ENCODE measurements around the gene SLC6A11. TPM values are rescaled to one million over a fixed set of nuclear protein-coding genes. Genes with fewer than 3 reads are reported as not detected.

Gene SLC6A11
- total and polyA plus RNA-seq, 10 donors, result 0.03 to 2.7 (median 0.41) TPM; not detected in 2

- WGBS, 5 donors, result 94 to 98% (median 95%) methylated on average over 7 of the region's 7 CpGs
- no peak for DNase-seq
- no peaks in the 10 kb centered on the region for H3K36me3 ChIP-seq
- H3K4me1 ChIP-seq, result peaks cover 0 to 5% (median 2%) of the 10 kb centered on the region in 6 donors
- TF ChIP-seq CTCF (IDR thresholded peaks at IDR 0.05 in 8 of 11, conservative IDR thresholded peaks at IDR 0.05 in 3 of 11) (no peak), POLR2AphosphoS5 (IDR thresholded peaks at IDR 0.05) (no peak), POLR2A (IDR thresholded peaks at IDR 0.05) (no peak)
- peaks cover 0 to 51% (median 0%) of the 10 kb centered on the region in 7 donors for H3K27me3 ChIP-seq (replicated peaks in 1 of 7)
- intact Hi-C loops (cut with DNase I; ENCODE audit: low total_unique reads), result no loop called here
- no peaks in the 10 kb centered on the region for H3K9me3 ChIP-seq
- no peak overlapping the region for H3K27ac ChIP-seq
- no peak overlapping the region for H3K4me3 ChIP-seq
These were observed 162.9 kb downstream of the SLC6A11 start for GRCh38 chr3:10978956-10979355.

GRCh38 chr3:10980312-10980711, 164.3 kb downstream of the SLC6A11 start:
- Histone ChIP-seq H3K4me1 (peaks cover 0 to 5% (median 2%) of the 10 kb centered on the region in 6 donors), H3K4me3 (no peak overlapping the region)
- intact Hi-C loops (cut with DNase I; ENCODE audit: low total_unique reads), result no loop called here

GRCh38 chr3:10981031-10981430, 165.0 kb downstream of the SLC6A11 start:
- no peak for DNase-seq
- peaks cover 0 to 50% (median 0%) of the 10 kb centered on the region in 7 donors for H3K27me3 ChIP-seq (replicated peaks in 1 of 7)
- no peak overlapping the region for H3K27ac ChIP-seq
- no peaks in the 10 kb centered on the region for H3K36me3 ChIP-seq
- intact Hi-C loops (cut with DNase I; ENCODE audit: low total_unique reads), result no loop called here
- WGBS, 5 donors, result 61 to 92% (median 73%) methylated on average over 3 of the region's 3 CpGs
- H3K4me1 ChIP-seq, result peaks cover 0 to 5% (median 2%) of the 10 kb centered on the region in 6 donors
- no peak for TF ChIP-seq CTCF (IDR thresholded peaks at IDR 0.05 in 8 of 11, conservative IDR thresholded peaks at IDR 0.05 in 3 of 11)
- no peak for TF ChIP-seq POLR2A (IDR thresholded peaks at IDR 0.05)
- no peak for TF ChIP-seq POLR2AphosphoS5 (IDR thresholded peaks at IDR 0.05)
- no peak overlapping the region for H3K4me3 ChIP-seq
- no peaks in the 10 kb centered on the region for H3K9me3 ChIP-seq

More at GRCh38 chr3:10980312-10980711, 164.3 kb downstream of the SLC6A11 start:
- TF ChIP-seq POLR2AphosphoS5 (IDR thresholded peaks at IDR 0.05) (no peak), POLR2A (IDR thresholded peaks at IDR 0.05) (no peak), CTCF (IDR thresholded peaks at IDR 0.05 in 8 of 11, conservative IDR thresholded peaks at IDR 0.05 in 3 of 11) (no peak)
- H3K27ac ChIP-seq, result no peak overlapping the region
- DNase-seq, result no peak
- no peaks in the 10 kb centered on the region for H3K9me3 ChIP-seq
- H3K36me3 ChIP-seq, result no peaks in the 10 kb centered on the region
- 63 to 78% (median 68%) methylated on average over 6 to 7 of the region's 7 CpGs for WGBS, 5 donors
- H3K27me3 ChIP-seq (replicated peaks in 1 of 7), result peaks cover 0 to 50% (median 0%) of the 10 kb centered on the region in 7 donors

- 60 to 75% (median 74%) methylated on average over 5 of the region's 5 CpGs for WGBS, 5 donors
- TF ChIP-seq POLR2A (IDR thresholded peaks at IDR 0.05), result no peak
- TF ChIP-seq POLR2AphosphoS5 (IDR thresholded peaks at IDR 0.05), result no peak
- TF ChIP-seq CTCF (IDR thresholded peaks at IDR 0.05 in 8 of 11, conservative IDR thresholded peaks at IDR 0.05 in 3 of 11), result no peak
- intact Hi-C loops (cut with DNase I; ENCODE audit: low total_unique reads), result no loop called here
These were observed 165.9 kb downstream of the SLC6A11 start for GRCh38 chr3:10981961-10982360.

More at GRCh38 chr3:10981961-10982360, 165.9 kb downstream of the SLC6A11 start:
- Histone ChIP-seq H3K4me1 (peaks cover 0 to 5% (median 2%) of the 10 kb centered on the region in 6 donors), H3K27ac (no peak overlapping the region), H3K9me3 (no peaks in the 10 kb centered on the region), H3K36me3 (no peaks in the 10 kb centered on the region), H3K27me3 (replicated peaks in 1 of 7) (peaks cover 0 to 50% (median 0%) of the 10 kb centered on the region in 7 donors), H3K4me3 (no peak overlapping the region)
- DNase-seq, result no peak
